ENCODE data around the gene LONP2. TPM values are rescaled to one million over a fixed set of nuclear protein-coding genes. Genes with fewer than 3 reads are reported as not detected.
"Not testable (repeated sequence)": the region's sequence is repeated elsewhere in the genome, so short reads cannot be mapped to it uniquely, and the experiment has no call there.

The LONP2 gene
- polyA plus RNA-seq, 3 donors = 67.7 to 80.0 (median 78.2) TPM

DNA sequence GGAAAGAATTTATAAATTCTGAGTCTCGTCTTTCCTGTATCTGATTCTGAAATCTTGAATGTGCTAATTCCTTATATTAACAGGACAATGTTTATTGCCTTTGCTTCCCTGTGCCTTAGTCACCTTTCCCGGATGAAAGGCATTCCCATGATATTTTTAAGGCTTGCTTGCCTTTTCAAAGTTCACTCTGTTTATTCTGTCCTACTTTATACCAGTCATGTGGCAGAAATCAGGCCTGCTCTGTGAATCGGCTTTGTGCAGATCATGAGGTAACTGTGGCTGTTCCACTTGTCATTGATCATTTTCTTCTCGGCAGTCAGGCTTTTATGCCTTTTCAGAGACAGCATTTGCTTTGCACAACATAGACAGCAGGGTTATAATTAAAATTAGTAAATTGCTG lies 32.0 kb downstream of the LONP2 start:
- DNase-seq (ENCODE audit: extremely low read depth in 1 of 11, low read depth in 9 of 11, low spot score in 4 of 11) = no peak

DNA sequence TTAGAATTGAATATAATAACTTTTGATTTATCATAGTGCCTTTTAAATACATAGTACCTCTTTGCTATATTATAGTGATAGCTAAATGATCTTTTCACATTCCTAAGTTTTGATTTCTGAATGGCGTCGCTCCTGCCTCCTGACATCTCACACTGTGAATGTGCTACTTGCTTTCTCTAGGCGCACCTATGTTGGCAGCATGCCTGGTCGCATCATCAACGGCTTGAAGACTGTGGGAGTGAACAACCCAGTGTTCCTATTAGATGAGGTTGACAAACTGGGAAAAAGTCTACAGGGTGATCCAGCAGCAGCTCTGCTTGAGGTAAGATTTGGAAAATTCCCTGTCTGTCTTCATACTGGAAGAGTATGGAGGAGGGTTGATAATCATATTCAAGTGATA lies 33.1 kb downstream of the LONP2 start:
- no peak for DNase-seq (ENCODE audit: extremely low read depth in 1 of 11, low read depth in 9 of 11, low spot score in 4 of 11)

DNA sequence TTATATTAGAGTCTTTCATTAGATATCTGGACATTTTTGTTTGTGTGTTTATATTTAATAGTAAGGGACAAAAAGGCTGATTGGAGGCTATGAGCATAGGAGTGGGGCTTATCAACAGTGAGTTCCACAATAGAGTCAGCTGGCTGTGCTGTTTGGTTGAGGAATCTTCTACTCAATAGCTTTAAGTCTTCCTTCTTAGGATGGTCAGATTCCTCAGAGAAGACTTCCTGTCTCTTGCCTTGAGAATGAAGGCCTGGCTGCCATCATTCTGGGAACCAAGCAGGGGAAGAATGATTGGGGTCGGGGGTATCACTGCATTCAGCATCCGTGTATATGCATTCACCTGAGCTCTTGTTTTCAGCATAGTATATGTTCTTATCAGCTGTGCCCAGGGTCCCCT lies 35.1 kb downstream of the LONP2 start:
- DNase-seq (ENCODE audit: extremely low read depth in 1 of 11, low read depth in 9 of 11, low spot score in 4 of 11) = no peak

- DNase-seq (ENCODE audit: extremely low read depth in 1 of 11, low read depth in 9 of 11, low spot score in 4 of 11) = no peak
These were observed 36.4 kb downstream of the LONP2 start for GRCh38 chr16:48280546-48280945.

- DNase-seq (ENCODE audit: extremely low read depth in 1 of 11, low read depth in 9 of 11, low spot score in 4 of 11) = no peak
These were observed 38.6 kb downstream of the LONP2 start for GRCh38 chr16:48282636-48283263.

DNA sequence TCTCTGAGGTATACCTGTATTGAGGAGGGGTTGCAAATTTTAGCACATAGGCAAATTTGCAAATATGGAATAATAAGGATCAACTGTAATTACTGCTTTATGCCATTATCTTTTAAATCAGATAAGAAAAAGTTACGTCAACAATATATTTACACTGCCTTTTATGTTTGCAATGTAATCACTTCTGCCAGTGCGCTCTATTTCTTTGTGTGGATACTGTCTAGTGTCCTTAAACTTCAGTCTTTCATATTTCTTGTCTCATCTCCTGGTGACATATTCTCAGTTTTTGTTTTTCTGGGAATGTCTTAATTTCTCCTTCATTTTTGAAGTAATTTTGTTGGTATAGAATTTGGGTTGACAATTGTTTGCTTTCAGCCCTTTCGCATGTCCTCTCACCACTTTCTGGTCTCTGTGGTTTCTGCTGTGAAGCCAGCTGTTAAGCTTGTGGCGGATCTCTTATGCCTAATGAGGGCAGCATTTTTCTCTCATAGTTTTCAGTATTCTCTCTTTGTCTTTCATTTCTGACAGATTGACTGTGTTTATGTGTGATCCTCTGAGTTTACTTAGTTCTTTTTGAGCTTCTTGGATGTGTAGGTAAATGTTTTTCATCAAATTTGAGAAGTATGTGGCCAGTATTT lies 40.8 kb downstream of the LONP2 start:
- no peak for DNase-seq (ENCODE audit: extremely low read depth in 1 of 11, low read depth in 9 of 11, low spot score in 4 of 11)

GRCh38 chr16:48287239-48287638 lies 43.1 kb downstream of the LONP2 start:
- no peak for DNase-seq (ENCODE audit: extremely low read depth in 1 of 11, low read depth in 9 of 11, low spot score in 4 of 11)

- no peak for DNase-seq (ENCODE audit: extremely low read depth in 1 of 11, low read depth in 9 of 11, low spot score in 4 of 11)
These were observed 47.2 kb downstream of the LONP2 start for GRCh38 chr16:48291303-48291702.

DNA sequence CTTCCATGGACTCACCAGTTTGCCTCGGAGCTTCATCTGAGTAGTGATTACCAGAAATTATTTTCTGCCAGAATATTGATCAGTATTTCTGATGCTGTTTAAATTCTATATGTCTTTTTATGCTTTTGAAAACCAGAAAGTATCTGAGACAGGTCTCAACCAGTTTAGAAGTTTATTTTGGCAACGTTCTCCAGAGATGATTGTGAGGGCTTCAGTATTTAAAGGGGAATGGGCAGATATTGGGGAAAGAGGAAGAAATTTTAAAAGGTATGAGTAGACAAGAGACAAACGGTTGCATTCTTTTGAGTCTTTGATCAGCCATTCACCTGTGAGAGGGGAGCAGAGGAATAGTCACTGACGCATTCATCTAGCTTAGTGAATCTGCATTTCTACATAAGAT lies 47.7 kb downstream of the LONP2 start:
- DNase-seq (ENCODE audit: extremely low read depth in 1 of 11, low read depth in 9 of 11, low spot score in 4 of 11) = no peak

- DNase-seq (ENCODE audit: extremely low read depth in 1 of 11, low read depth in 9 of 11, low spot score in 4 of 11) = no peak
These were observed 48.4 kb downstream of the LONP2 start for GRCh38 chr16:48292452-48292851.

DNA sequence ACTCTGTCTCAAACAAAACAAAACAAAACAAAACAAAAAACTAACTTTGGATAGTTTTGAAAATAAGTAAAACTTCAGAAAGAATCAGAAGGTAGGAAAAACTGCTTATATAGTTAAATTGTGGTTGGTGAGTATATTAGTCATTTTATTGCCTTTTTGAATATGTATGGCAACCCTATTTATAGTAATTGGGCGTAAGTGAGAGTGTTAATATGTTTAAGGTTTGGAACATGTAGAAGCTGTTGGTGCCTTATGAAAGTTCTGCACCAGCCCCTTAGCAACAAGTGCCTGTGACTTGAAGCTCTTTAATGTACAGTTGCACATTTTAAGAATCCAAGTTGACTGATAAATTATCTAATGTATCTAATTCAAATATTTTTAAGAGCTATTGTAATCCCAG lies 50.6 kb downstream of the LONP2 start:
- DNase-seq (ENCODE audit: extremely low read depth in 1 of 11, low read depth in 9 of 11, low spot score in 4 of 11) = no peak

DNA sequence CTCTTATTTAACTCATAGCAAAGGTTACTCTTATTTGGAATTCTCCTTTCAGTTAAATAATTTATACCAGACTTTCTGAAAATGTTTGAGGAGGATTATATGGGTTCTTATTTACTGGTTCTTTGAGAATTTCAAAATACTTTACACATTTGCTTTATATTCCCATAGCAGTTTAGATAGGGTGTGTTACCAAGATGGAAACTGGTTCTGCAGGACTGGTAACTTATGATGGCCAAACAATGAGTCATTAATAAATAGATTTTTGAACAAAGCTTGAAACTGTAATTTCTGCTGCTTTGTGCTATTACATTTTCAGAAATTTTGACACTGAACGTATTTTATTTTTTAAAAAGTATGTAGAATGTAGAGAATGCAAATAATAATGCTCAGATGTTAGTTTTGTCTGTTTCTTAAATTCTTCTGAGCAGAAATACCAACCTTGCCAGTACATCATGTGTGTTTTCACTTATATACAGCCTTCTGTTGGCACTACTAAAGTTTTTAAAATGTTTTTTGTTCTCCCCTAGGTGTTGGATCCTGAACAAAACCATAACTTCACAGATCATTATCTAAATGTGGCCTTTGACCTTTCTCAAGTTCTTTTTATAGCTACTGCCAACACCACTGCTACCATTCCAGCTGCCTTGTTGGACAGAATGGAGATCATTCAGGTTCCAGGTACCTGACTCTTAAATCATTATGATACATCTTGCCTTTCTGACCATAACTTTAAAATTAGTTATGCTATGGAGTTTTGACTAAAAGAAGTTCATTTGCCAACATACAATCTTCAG lies 51.6 kb downstream of the LONP2 start:
- no peak for DNase-seq (ENCODE audit: extremely low read depth in 1 of 11, low read depth in 9 of 11, low spot score in 4 of 11)

DNA sequence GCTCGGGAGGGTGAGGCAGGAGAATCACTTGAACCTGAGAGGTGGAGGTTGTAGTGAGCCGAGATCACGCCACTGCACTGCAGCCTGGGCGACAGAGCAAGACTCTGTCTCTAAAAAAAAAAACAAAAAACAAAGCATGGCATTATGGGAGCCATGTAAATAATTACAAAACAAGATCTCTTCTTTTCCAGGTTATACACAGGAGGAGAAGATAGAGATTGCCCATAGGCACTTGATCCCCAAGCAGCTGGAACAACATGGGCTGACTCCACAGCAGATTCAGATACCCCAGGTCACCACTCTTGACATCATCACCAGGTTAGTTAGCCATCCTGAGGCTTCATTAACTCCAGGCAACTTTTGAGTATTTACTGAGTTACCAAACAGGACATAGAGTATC lies 55.4 kb downstream of the LONP2 start:
- DNase-seq (ENCODE audit: extremely low read depth in 1 of 11, low read depth in 9 of 11, low spot score in 4 of 11) = no peak

DNA sequence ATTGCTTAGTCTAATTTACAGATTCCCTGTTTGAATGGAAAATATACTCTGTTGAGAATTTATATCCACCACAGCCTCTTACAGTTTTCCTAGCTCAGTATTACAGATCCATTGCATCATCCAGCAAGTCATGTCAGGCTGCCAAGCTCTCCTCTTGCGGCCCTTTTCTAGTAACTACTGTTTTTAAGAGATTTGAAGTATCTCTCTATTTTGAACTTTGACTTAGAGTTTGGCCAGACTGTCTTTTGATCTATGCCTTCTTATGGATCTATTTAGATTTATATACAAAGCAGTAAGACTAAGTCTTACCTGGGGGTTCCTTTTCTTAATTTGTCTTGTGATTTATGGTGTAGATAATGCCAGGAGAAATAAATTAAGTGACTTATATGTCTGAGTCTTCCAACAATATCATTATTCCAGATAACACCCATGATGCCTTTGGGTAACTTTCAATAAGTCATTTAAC lies 56.3 kb downstream of the LONP2 start:
- no peak for DNase-seq (ENCODE audit: extremely low read depth in 1 of 11, low read depth in 9 of 11, low spot score in 4 of 11)

DNA sequence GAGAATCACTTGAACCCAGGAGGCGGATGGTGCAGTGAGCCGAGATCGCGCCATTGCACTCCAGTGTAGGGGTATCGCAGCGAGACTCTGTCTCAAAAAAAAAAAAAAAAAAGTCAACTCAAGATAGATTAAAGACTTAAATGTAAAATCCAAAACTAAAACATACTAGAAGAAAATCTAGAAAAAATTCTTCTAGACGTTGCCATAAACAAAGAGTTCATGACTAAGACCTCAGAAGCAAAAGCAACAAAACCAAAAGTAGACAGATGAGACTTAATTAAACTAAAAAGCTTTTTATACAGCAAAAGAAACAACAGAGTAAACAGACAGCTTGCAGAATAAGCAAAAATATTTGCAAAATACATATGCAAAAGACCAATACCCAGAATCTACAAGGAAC lies 64.4 kb downstream of the LONP2 start:
- no peak for DNase-seq (ENCODE audit: extremely low read depth in 1 of 11, low read depth in 9 of 11, low spot score in 4 of 11)

- DNase-seq (ENCODE audit: extremely low read depth in 1 of 11, low read depth in 9 of 11, low spot score in 4 of 11) = no peak
These were observed 67.0 kb downstream of the LONP2 start for GRCh38 chr16:48310908-48311641.

GRCh38 chr16:48313905-48314304 lies 69.8 kb downstream of the LONP2 start:
- not testable (repeated sequence) for DNase-seq (ENCODE audit: extremely low read depth in 1 of 11, low read depth in 9 of 11, low spot score in 4 of 11)

- no peak for DNase-seq (ENCODE audit: extremely low read depth in 1 of 11, low read depth in 9 of 11, low spot score in 4 of 11)
These were observed 72.9 kb downstream of the LONP2 start for GRCh38 chr16:48317026-48317425.

- no peak for DNase-seq (ENCODE audit: extremely low read depth in 1 of 11, low read depth in 9 of 11, low spot score in 4 of 11)
These were observed 73.7 kb downstream of the LONP2 start for GRCh38 chr16:48317614-48318315.

Data from renal cortex interstitium (tissue), 11 donors.